ENCODE measurements around the gene HSD17B1.
"Not testable (repeated sequence)": the region's sequence is repeated elsewhere in the genome, so short reads cannot be mapped to it uniquely, and the experiment has no call there.

The HSD17B1 gene, protein sequence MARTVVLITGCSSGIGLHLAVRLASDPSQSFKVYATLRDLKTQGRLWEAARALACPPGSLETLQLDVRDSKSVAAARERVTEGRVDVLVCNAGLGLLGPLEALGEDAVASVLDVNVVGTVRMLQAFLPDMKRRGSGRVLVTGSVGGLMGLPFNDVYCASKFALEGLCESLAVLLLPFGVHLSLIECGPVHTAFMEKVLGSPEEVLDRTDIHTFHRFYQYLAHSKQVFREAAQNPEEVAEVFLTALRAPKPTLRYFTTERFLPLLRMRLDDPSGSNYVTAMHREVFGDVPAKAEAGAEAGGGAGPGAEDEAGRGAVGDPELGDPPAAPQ
- 0.27 to 0.61 (median 0.57) reads per million in 4 donors for total RNA-seq

DNA sequence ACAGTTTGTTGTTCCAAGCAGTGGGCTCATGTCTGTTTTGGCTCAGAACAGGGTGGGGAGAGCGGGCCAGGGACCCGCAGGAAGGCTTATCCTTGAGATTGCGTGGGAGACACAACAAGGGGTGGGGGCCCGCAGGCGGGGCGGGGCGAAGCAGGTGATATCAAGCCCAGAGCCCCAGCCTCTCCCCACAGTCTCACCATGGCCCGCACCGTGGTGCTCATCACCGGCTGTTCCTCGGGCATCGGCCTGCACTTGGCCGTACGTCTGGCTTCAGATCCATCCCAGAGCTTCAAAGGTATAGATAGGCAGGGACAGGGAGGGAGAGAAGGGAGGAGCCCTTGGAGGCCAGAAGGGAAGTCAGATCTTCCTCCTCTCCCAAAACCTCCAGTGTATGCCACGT lies at the start of gene HSD17B1:
Gene HSD17B1, plus strand, starts transcription at position 188 of the 400 bp plus-strand sequence. Its CDS starts 11 bp downstream, at position 199.
- not testable (repeated sequence) for DNase-seq

GRCh38 chr17:42502926-42503325 lies 49.8 kb upstream of the HSD17B1 start:
- no peak for DNase-seq

- DNase-seq = no peak
Observed at GRCh38 chr17:42507671-42508070, 45.1 kb upstream of the HSD17B1 start.

- DNase-seq = no peak
Observed at GRCh38 chr17:42508426-42509165, 44.1 kb upstream of the HSD17B1 start.

- no peak for DNase-seq
Observed at GRCh38 chr17:42509409-42509808, 43.3 kb upstream of the HSD17B1 start.

DNA sequence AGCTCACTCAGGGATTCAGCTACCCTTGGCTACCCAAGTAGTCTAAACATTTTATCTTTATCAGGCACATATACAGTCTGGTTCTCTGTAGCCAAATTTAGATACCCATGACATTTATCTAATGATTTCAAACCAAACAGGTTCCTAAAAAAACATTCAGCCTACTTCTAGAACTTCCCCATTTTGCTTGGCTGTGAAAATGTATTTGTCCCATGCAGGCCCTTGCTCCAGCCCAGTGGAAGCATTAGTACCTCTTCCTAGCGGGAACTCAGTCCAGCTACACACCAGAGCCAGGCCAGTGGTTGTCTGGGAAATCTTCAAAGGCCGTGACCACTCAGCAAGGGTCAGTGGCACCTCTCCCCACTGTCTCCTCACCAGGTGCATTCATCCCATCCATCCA lies 42.9 kb upstream of the HSD17B1 start:
- no peak for DNase-seq

GRCh38 chr17:42512246-42512645 lies 40.5 kb upstream of the HSD17B1 start:
- no peak for DNase-seq

DNA sequence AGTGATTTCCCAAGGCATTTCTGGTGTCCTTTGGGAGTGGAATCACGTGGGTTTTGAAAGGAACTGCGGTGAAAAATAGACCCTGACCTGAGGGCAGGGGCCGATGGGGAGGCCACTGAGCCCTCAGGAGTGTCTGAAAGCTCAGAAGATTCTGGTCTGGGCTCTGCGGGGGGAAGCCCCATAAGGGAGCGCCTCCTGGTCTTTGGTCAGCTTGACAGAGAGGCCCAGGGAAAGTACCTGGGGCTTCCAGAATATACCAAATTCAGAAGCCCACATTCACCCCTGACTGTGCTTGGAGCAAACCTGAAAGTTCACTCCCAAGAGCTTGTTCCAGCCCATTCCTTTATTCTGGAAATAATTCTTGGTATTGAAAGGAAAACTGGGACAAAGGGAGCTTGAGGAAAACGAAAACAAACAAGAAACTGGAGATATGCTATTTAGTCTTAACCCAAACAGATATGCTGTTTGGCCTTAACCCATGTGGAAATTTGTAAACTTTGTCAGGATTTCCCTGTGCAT lies 39.9 kb upstream of the HSD17B1 start:
- DNase-seq = no peak

DNA sequence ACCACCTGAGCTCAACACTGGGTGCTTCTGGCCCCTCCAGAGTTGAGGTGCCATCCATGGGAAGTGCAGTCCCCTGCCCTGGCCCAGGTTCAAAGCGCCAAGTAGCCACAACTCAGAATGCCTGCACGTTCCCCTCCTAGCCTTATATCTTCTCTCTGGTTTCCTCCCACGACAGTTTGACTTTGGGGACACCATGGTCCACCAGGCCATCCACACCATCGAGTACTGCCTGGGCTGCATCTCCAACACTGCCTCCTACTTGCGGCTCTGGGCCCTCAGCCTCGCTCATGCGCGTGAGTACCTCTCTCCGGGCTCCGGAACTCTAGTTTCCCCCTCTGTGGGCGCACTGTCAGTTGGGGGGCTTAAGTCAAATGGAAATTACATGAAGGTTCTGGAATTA lies 39.0 kb upstream of the HSD17B1 start:
- DNase-seq = no peak

DNA sequence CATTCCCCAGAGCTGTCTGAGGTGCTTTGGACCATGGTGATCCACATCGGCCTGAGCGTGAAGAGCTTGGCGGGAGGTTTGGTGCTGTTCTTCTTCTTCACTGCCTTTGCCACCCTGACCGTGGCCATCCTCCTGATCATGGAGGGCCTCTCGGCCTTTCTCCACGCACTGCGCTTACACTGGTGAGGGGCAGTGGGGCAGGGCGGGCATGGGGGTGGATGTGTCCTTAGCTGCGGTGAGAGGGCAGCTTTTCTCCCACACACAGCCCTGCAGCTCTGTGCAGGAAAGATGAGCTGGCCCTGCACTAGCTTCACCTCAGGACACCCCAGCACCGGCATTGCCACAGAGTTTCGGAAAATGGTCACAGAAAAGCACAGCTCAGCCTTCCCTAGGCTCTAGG lies 38.4 kb upstream of the HSD17B1 start:
- DNase-seq = no peak

DNA sequence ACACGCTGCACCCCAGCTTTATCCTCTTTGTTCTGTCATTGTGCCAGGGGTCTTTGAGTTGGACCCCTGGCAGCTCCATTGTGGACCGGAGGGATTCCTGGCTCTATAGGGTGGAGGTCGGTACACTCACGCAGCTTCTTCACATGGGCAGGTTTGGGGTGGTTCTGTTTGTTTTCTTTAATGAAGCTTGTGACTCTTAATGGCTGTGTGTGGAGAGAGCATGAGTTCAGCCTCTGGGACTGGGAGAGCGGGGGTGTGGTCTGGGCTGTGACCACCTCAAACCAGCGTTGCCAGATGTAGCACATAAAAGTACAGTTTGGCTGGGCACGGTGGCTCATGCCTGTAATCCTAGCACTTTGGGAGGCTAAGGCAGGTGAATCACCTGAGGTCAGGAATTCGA lies 37.9 kb upstream of the HSD17B1 start:
- no peak for DNase-seq

- DNase-seq = peak; percentile 47 to 79 (median 61)
Observed at GRCh38 chr17:42517516-42517915, 35.2 kb upstream of the HSD17B1 start.

GRCh38 chr17:42518046-42518754 lies 34.5 kb upstream of the HSD17B1 start:
- DNase-seq = no peak

DNA sequence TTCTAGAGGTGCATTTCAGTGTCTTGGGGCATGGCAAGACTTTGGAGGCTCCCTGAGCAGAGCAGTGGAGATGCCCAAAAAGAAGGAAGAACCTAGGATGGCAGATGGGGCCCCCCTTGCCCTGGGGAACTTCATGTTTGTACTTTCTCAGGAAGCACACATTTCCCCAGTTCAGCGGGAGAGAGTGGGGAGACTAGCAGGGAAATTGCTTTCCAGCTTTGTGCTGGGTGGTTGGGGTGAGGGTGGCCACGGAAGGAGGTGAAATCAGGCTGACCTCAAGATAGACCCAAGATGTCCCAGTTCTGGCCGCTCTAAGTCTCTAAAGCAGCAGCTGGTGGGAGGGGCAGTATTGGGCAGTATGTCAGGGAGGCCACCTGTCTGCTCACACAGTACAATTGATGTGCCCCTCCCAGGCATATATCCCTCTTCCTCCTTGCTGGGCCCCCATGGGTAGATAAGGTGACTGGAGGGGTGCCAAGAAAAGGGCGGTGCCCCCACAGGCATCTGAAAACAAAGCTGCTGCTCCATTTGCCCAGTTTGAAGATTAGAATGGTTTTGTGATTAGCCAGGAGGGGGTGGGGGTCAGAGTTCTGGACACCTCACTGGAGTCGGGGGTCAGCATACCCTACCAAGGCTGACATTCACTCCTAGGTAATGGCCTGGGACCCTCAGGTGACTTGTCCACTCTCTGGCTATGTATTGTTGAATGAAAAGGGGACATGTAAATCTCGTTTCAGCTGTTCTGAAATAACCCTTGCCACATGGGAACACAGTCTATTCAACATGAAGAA lies 33.8 kb upstream of the HSD17B1 start:
- no peak for DNase-seq

DNA sequence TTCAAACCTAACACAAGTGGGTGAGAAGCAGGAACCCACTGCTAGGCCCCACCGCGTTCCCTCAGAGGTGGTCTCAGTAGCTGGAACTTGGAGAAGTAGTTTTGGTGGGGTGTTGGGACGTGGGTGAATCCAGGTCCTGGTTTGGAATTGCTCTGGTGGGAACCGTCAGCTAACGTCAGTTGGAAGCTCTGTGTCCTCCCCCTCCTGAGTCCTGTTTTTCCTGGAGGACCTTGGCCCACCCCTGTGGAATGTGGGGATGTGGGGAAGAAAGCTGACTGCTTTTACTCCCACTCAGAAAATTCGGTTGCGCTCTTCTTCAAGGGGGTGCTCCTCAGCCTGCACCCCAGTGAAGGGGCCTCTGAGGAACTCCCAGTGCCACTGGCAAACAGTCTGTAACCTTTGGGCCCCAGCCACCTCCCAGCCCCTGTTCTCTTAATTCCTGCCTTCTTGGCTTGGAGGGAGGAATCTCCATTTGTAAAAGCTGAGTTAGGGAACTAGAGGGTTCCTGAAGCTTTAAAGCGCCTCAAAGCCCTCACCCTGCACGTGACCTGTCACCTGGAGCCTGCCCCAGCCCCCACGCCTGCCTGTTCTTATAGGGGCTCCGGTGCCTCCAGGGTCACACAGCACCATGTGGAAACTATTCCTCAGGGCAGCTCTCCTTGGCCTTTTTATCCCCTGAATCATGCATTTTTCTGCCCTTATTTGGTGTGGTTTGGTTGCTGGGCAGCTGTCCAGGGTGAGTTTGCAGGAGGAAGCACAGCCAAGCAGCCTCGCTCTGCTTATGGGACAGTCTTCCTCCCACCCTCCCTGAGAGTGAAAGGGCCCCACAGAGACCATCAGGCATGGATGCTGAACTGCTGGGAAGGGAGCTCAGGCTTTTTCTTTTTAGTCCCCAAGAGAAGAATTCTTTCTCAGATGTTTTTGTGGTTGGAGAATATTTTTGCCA lies 32.9 kb upstream of the HSD17B1 start:
- no peak for DNase-seq

- DNase-seq = no peak
Observed at GRCh38 chr17:42520540-42520951, 32.2 kb upstream of the HSD17B1 start.

GRCh38 chr17:42521036-42521435 lies 31.7 kb upstream of the HSD17B1 start:
- no peak for DNase-seq

DNA sequence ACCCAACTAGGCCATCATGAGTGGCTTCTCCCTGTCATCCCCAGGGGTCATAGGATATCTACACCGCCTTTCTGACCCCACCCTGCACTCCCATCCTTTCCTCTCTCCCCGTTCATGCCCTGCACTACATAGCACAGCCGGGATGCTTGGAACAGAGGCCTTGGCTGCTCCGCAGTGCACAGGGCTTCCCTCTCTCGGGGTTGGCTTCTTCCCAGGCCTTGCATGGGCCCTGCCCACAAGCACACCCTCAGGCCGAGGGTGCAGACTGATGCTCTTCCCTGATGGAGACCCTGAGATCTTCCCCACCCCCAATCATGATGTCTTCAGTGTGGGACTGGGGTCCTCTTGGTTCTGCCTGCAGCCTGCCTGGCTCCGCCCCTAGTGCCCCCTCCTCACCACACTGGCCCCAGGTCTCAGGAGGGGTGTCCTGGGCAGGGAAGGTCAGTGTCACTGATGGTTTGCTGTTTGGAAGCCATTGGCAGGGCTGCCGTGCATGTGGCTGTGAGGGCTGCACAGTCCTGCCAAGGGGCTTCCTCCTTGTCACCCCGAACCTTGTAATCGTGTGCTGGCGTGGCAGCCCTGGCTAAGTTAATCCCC lies 31.0 kb upstream of the HSD17B1 start:
- no peak for DNase-seq

DNA sequence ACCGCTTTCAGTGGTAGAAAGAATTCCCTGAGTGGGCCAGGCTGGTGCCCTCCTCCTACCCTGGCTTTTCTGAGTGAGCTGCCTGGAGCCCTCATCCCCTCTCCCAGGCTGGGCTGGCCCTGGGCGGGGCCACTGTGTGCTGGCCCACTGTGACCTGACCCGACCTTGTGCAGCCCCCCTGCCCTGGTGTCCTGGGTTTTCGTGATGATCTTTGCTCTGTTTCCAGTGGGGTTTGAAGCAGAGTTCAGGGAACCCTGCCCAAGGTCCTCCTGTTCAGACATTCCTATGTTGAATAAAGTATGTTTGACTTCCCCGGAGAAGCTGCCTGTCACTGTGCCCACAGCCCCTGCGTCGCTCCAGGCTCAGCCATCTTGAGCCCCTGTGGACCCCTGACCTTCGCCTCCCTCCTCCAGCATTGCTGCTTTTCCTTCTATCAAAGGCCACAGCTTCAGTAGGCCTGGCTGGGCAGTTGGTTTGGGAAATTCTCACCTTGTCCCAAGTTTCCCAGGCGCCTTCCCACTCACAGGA lies 30.4 kb upstream of the HSD17B1 start:
- DNase-seq = no peak

DNA sequence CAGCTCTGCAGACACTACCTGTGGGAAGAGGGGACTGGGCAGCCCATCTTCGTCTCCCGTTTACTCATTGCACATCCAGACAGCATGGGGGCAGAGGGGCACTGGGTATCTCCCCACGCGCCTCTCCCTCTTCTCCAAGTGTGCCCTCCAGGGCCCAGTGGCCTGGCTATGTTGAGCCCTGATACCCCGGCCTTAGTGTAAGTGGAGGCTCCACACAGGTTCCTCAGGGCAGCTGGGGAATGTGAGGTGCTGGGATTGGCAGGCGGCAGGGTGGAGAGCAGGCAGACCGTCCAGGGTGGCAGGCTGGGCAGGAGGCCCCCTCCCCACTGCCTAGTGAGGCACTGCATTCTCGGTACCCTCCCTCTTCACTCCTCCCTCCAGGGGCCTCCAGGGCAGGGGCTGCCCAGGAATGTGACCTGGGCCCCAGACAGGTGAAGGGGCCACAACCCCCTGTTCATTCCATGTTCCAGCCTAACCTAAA lies 29.9 kb upstream of the HSD17B1 start:
- no peak for DNase-seq

Measured in T-helper 1 cell (primary cell).